Mesendoderm (in vitro differentiated cells): ENCODE results near the gene FLT4.

Experiments
- DNase-seq: peaks from one replicate; pipeline ENCODE4 v3.0.0; 2013
- H2AK5ac ChIP-seq: 2 replicates; pipeline ENCODE4 v1.6.1; 2013; ENCODE audit warnings: low read length, inconsistent platforms
- H2BK120ac ChIP-seq: 2 replicates; pipeline ENCODE4 v1.6.1; 2013; ENCODE audit warnings: low read depth, mild to moderate bottlenecking, low read length, moderate library complexity, mixed read lengths
- H2BK15ac ChIP-seq: replicated peaks from 2 replicates; pipeline ENCODE4 v1.6.1; 2013; ENCODE audit warnings: low read depth, mild to moderate bottlenecking, moderate library complexity
- H2BK5ac ChIP-seq: 2 replicates; pipeline ENCODE4 v1.6.1; 2013; ENCODE audit warnings: low read length, inconsistent platforms
- H3K18ac ChIP-seq: 2 replicates; pipeline ENCODE4 v1.6.1; 2013; ENCODE audit warnings: mild to moderate bottlenecking, low read length, mixed read lengths
- H3K23ac ChIP-seq: one replicate; pipeline ENCODE4 v1.6.1; 2013; ENCODE audit warnings: low read length
- H3K27ac ChIP-seq: 2 replicates; pipeline ENCODE4 v1.5.1; 2013; ENCODE audit warnings: low read depth, mild to moderate bottlenecking, inconsistent platforms, low read length, moderate library complexity
- H3K27me3 ChIP-seq: 2 replicates; pipeline ENCODE4 v1.6.1; 2013; ENCODE audit warnings: low read length, control low read depth, mild to moderate bottlenecking, inconsistent platforms; ENCODE audit not compliant: insufficient read depth, poor library complexity
- H3K36me3 ChIP-seq: 2 replicates; pipeline ENCODE4 v1.6.1; 2013; ENCODE audit warnings: low read length, inconsistent platforms; ENCODE audit not compliant: control insufficient read depth, insufficient read depth
- H3K4ac ChIP-seq: one replicate; pipeline ENCODE4 v1.6.1; 2013; ENCODE audit warnings: low read depth, mild to moderate bottlenecking, low read length, moderate library complexity
- H3K4me1 ChIP-seq: 2 replicates; pipeline ENCODE4 v1.6.1; 2013; ENCODE audit warnings: low read depth, low read length, inconsistent platforms; ENCODE audit not compliant: control insufficient read depth
- H3K4me2 ChIP-seq: 2 replicates; pipeline ENCODE4 v1.6.1; 2013; ENCODE audit warnings: low read length
- H3K4me3 ChIP-seq: 2 replicates; pipeline ENCODE4 v1.5.1; 2013; ENCODE audit warnings: mild to moderate bottlenecking, low read length
- H3K56ac ChIP-seq: one replicate; pipeline ENCODE4 v1.6.1; 2013; ENCODE audit warnings: low read length
- H3K79me1 ChIP-seq: 2 replicates; pipeline ENCODE4 v1.6.1; 2013; ENCODE audit warnings: low read length, inconsistent platforms
- H3K79me2 ChIP-seq: 2 replicates; pipeline ENCODE4 v1.6.1; 2013; ENCODE audit warnings: mild to moderate bottlenecking, low read length; ENCODE audit not compliant: control insufficient read depth, insufficient read depth
- H3K9ac ChIP-seq: 2 replicates; pipeline ENCODE4 v1.6.1; 2013; ENCODE audit warnings: low read length, inconsistent platforms
- H4K5ac ChIP-seq: one replicate; pipeline ENCODE4 v1.6.1; 2013; ENCODE audit warnings: low read length
- H4K8ac ChIP-seq: one replicate; pipeline ENCODE4 v1.6.1; 2013; ENCODE audit warnings: low read depth, mild to moderate bottlenecking, control low read depth, low read length, moderate library complexity
- WGBS: extraction: QIAGEN DNeasy Blood & Tissue Kit; methylation state at CpG from one replicate; pipeline ENCODE4 v1.1.7; 2013; ENCODE audit warnings: low lambda C conversion rate, missing lambda C conversion rate; ENCODE audit not compliant: insufficient coverage; ENCODE audit errors: extremely low coverage; 5-methylcytosine and 5-hydroxymethylcytosine counted together

FLT4 gene

DNA sequence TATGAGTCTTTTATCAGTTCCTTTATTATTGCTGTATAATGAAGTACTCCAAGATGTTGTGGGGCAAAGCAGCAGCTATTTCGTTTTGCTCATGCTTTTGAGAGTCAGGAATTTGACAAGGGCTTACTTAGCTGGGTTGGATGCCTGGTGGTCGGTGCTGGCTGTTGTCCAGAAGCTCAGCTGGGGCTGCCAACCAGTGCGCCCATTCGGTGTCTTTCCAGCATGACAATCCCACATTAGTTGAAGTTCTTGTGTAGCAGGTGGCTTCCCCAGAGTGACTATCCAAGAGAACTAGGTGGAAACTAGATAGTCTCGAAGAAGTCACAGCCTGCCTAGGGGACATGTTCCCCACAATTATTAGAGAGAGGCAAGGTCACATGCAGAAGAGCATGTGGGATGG is 3.4 kb upstream of the FLT4 start:
- Histone ChIP-seq H3K4me2 (no peak overlapping the region), H3K79me2 (no peaks in the 10 kb centered on the region), H3K79me1 (no peaks in the 10 kb centered on the region), H3K4ac (no peak overlapping the region), H2BK5ac (no peak overlapping the region), H4K5ac (no peak overlapping the region), H3K36me3 (no peaks in the 10 kb centered on the region), H3K4me3 (no peak overlapping the region), H3K23ac (no peak overlapping the region), H3K18ac (no peak overlapping the region), H2BK120ac (no peak overlapping the region), H2AK5ac (no peak overlapping the region), H3K27ac (no peak overlapping the region), H3K56ac (no peak overlapping the region), H4K8ac (no peak overlapping the region), H2BK15ac (no peak overlapping the region), H3K27me3 (peaks cover 20% of the 10 kb centered on the region), H3K4me1 (no peaks in the 10 kb centered on the region), H3K9ac (no peak overlapping the region)
- no peak for DNase-seq
- WGBS, result no CpG with 5 or more reads among the region's 5 CpGs

DNA sequence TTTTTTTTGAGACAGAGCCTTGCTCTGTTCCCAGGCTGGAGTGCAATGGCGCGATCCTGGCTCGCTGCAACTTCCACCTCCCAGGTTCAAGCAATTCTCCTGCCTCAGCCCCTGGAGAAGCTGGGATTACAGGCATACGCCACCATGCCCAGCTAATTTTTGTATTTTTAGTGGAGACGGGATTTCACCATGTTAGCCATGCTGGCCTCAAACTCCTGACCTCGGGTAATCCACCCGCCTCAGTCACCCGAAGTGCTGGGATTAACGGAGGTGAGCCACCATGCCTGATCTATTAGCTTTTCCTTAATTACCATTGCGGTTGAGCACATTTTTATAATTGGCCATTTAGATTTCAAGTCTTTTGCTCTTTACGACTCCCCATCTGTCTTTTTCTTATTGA is 2.9 kb upstream of the FLT4 start:
- Histone ChIP-seq H3K18ac (no peak overlapping the region), H3K56ac (no peak overlapping the region), H3K4me2 (no peak overlapping the region), H3K9ac (no peak overlapping the region), H3K79me1 (no peaks in the 10 kb centered on the region), H3K27me3 (peaks cover 21% of the 10 kb centered on the region), H2BK5ac (no peak overlapping the region), H3K27ac (no peak overlapping the region), H4K5ac (no peak overlapping the region), H3K4me3 (no peak overlapping the region), H2AK5ac (no peak overlapping the region), H2BK120ac (no peak overlapping the region), H3K4ac (no peak overlapping the region), H3K23ac (no peak overlapping the region), H3K4me1 (no peaks in the 10 kb centered on the region), H4K8ac (no peak overlapping the region), H3K36me3 (no peaks in the 10 kb centered on the region), H2BK15ac (no peak overlapping the region), H3K79me2 (no peaks in the 10 kb centered on the region)
- DNase-seq, result no peak
- WGBS, result no CpG with 5 or more reads among the region's 11 CpGs

DNA sequence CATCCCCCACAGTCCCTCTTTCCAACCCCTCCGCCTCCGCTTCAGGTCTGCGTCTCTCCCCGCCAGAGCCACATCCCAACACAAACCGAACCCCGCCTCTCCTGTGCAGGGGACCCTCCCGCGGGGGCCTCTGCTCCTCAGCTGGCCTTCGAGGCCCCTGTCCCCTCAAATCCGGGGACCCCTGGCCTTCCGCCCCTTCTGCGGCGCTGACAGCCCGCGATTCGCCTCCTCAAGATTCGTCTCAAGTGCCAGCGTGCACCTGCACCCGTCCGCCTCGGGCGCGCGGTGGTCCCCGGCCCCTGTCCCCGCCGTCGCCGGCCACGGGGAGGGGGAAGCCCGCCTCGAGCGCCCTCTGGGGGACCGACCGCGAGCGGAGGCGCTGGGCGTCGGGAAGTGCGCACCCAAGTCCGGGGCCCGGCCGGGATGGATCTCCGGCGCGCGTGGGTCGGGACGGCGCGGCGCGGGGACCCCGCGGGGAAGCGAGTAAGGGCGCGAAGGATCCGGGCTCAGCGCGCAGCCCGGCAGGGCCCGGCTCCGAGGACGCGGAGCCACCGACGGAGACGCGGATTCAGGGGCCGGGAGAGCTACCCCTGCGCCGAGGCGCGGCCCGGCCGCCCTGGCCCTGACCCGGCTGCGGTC is 623 bp downstream of the FLT4 start:
- no peaks in the 10 kb centered on the region for H3K79me1 ChIP-seq
- no peaks in the 10 kb centered on the region for H3K36me3 ChIP-seq
- no peak overlapping the region for H4K8ac ChIP-seq
- DNase-seq, result peak; percentile 46
- no peak overlapping the region for H3K18ac ChIP-seq
- no peak overlapping the region for H3K4ac ChIP-seq
- H3K4me3 ChIP-seq, result peak overlapping the region; percentile 51
- H4K5ac ChIP-seq, result no peak overlapping the region
- H2BK15ac ChIP-seq, result no peak overlapping the region
- H2BK5ac ChIP-seq, result no peak overlapping the region
- H2AK5ac ChIP-seq, result no peak overlapping the region
- peak overlapping the region; percentile 67 for H3K56ac ChIP-seq
- no peaks in the 10 kb centered on the region for H3K4me1 ChIP-seq
- H2BK120ac ChIP-seq, result no peak overlapping the region
- H3K9ac ChIP-seq, result peak overlapping the region; percentile 59
- H3K27ac ChIP-seq, result no peak overlapping the region
- WGBS, result no CpG with 5 or more reads among the region's 80 CpGs
- H3K4me2 ChIP-seq, result peak overlapping the region; percentile 74
- no peaks in the 10 kb centered on the region for H3K79me2 ChIP-seq
- peaks cover 21% of the 10 kb centered on the region for H3K27me3 ChIP-seq
- H3K23ac ChIP-seq, result no peak overlapping the region

DNA sequence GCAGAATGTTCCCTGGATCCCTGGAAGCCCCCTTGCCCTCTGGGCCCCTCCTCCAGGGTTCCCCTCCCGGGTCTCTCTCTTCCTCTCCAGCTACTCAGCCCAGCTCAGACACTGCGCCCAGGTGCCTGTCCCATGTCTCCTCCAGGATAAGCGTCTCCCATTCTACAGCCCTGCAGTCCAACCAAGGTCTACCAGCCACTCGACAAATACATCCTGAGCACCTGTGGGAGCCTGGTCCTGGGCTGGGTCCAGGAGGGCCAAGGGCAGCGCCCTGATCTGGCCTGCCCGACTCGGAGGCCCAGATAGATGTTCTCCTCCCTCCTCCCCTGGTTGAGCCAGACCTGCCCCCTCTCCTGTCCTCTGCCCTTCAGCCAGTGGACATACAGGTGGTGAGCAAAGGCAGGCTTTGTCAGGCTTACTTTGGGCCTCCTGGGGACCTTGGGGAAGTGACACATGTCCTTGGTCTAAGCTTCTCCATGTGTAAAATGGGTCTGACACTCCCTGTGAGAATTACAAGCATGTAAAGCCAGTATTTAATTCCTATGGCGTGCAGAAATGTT is 1.4 kb downstream of the FLT4 start:
- DNase-seq, result no peak
- no CpG with 5 or more reads among the region's 8 CpGs for WGBS

DNA sequence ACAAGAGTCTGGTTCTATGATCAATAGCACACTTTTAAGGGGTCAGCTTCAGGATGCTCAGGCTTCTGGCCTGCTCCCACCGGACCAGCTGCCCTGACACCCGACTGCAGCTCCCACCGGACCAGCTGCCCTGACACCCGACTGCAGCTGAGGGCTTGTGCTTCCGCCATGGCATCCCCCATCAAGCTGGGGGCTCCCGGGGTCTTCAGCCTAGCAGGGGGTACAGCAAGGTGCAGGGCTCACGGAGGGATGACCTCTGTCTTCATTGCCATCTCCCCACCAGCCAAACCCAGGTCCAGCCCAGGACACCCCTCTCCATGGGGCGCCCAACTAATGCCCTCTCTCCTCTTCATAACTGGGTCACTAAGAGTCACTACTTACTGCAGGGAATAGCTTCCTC is 1.9 kb downstream of the FLT4 start:
- no peak overlapping the region for H2BK5ac ChIP-seq
- H3K4me2 ChIP-seq, result no peak overlapping the region
- no peak overlapping the region for H3K4ac ChIP-seq
- H3K56ac ChIP-seq, result no peak overlapping the region
- no peak for DNase-seq
- H3K27me3 ChIP-seq, result peaks cover 21% of the 10 kb centered on the region
- no peaks in the 10 kb centered on the region for H3K4me1 ChIP-seq
- no peak overlapping the region for H4K5ac ChIP-seq
- H2BK15ac ChIP-seq, result no peak overlapping the region
- H2AK5ac ChIP-seq, result no peak overlapping the region
- no peak overlapping the region for H3K9ac ChIP-seq
- H3K79me2 ChIP-seq, result no peaks in the 10 kb centered on the region
- no peak overlapping the region for H3K27ac ChIP-seq
- no peak overlapping the region for H3K4me3 ChIP-seq
- WGBS, result no CpG with 5 or more reads among the region's 8 CpGs
- no peaks in the 10 kb centered on the region for H3K79me1 ChIP-seq
- no peak overlapping the region for H3K23ac ChIP-seq
- no peak overlapping the region for H2BK120ac ChIP-seq
- no peaks in the 10 kb centered on the region for H3K36me3 ChIP-seq
- no peak overlapping the region for H3K18ac ChIP-seq
- no peak overlapping the region for H4K8ac ChIP-seq

More for the DNA sequence above, 1.4 kb downstream of the FLT4 start:
- Histone ChIP-seq H3K4ac (no peak overlapping the region), H3K4me2 (no peak overlapping the region), H3K18ac (no peak overlapping the region), H2BK120ac (no peak overlapping the region), H2BK15ac (no peak overlapping the region), H2AK5ac (no peak overlapping the region), H3K4me1 (no peaks in the 10 kb centered on the region), H4K8ac (no peak overlapping the region), H3K4me3 (no peak overlapping the region), H3K36me3 (no peaks in the 10 kb centered on the region), H3K27ac (no peak overlapping the region), H3K23ac (no peak overlapping the region), H3K79me2 (no peaks in the 10 kb centered on the region), H4K5ac (no peak overlapping the region), H2BK5ac (no peak overlapping the region), H3K79me1 (no peaks in the 10 kb centered on the region), H3K27me3 (peaks cover 21% of the 10 kb centered on the region), H3K56ac (no peak overlapping the region), H3K9ac (no peak overlapping the region)

DNA sequence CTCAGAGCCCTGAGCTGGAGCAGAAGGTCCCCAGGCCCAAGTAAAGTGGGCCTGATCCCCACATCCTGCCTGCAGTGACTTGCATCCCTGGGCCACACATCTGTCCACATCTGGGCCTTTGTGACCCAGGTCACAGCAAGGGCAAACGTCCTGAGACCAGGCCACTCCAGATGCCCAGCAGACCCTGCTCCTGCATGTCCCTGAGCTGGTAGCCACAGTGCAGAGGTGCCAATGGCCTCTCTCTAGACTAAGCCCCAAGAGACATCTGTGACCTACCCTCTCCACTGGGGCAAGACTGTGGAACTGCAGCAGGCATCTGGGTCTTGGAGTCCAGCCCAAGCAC is 2.5 kb downstream of the FLT4 start:
- H4K8ac ChIP-seq, result no peak overlapping the region
- H3K9ac ChIP-seq, result no peak overlapping the region
- no peak for DNase-seq
- no peak overlapping the region for H4K5ac ChIP-seq
- no peaks in the 10 kb centered on the region for H3K79me1 ChIP-seq
- no peaks in the 10 kb centered on the region for H3K79me2 ChIP-seq
- H3K27me3 ChIP-seq, result peaks cover 21% of the 10 kb centered on the region
- no peak overlapping the region for H3K18ac ChIP-seq
- no peak overlapping the region for H3K4me2 ChIP-seq
- H2AK5ac ChIP-seq, result no peak overlapping the region
- H3K4ac ChIP-seq, result no peak overlapping the region
- no peak overlapping the region for H3K4me3 ChIP-seq
- no peak overlapping the region for H3K56ac ChIP-seq
- H3K4me1 ChIP-seq, result no peaks in the 10 kb centered on the region
- no peak overlapping the region for H2BK5ac ChIP-seq
- no CpG with 5 or more reads among the region's 1 CpG for WGBS
- H3K23ac ChIP-seq, result no peak overlapping the region
- no peaks in the 10 kb centered on the region for H3K36me3 ChIP-seq
- no peak overlapping the region for H2BK120ac ChIP-seq
- no peak overlapping the region for H2BK15ac ChIP-seq
- no peak overlapping the region for H3K27ac ChIP-seq
